Caco-2 (cell line): ENCODE results near the gene GLI2. TPM values are rescaled to one million over a fixed set of nuclear protein-coding genes. Genes with fewer than 3 reads are reported as not detected.

Experiments
- BruUV-seq: library from RNA; stranded (reverse); fragments of 400-500 nt; replicated peaks from 2 replicates; lab custom pipeline; 2021; lab: Mats Ljungman, UMichigan
- CTCF ChIA-PET: fragments of 300-600 bp; sonication (Branson Sonifier 250); formaldehyde crosslinking; loops from one replicate; lab custom pipeline; 2022; ENCODE audit warnings: antibody characterized with exemption; lab: Charles Lee
- POLR2A ChIA-PET: fragments of 300-600 bp; sonication (Branson Sonifier 250); formaldehyde crosslinking; loops from one replicate; lab custom pipeline; 2022; ENCODE audit warnings: antibody characterized with exemption; lab: Charles Lee
- DNase-seq, 2 experiments: peaks; one replicate each; pipeline versions ENCODE4 v3.0.0 to v3.0.0-alpha.2; 2020 to 2022
- H3K27me3 ChIP-seq: replicated peaks from 2 replicates; pipeline ENCODE4 v1.6.0; 2011; ENCODE audit warnings: low read length; ENCODE audit not compliant: control insufficient read depth, insufficient read depth
- H3K36me3 ChIP-seq: 2 replicates; pipeline ENCODE4 v1.5.1; 2011; ENCODE audit warnings: low read length; ENCODE audit not compliant: control insufficient read depth, insufficient read depth
- H3K4me1 ChIP-seq: fragments of 250-450 bp; sonication (Bioruptor Pico); 2 replicates; pipeline ENCODE4 v1.5.1; 2020; ENCODE audit warnings: mild to moderate bottlenecking
- H3K4me3 ChIP-seq: 2 replicates; pipeline ENCODE4 v1.5.1; 2011; ENCODE audit warnings: low read depth, mild to moderate bottlenecking, control low read depth, low read length
- H3K9me3 ChIP-seq: fragments of 250-450 bp; sonication (Bioruptor Pico); 2 replicates; pipeline ENCODE4 v1.5.1; 2020; ENCODE audit warnings: mild to moderate bottlenecking, moderate library complexity
- H3K27ac Mint-ChIP-seq: one replicate; pipeline ENCODE4 v1.8.0; 2022; ENCODE audit warnings: mixed read lengths; ENCODE audit not compliant: unreplicated experiment
- H3K27me3 Mint-ChIP-seq: one replicate; pipeline ENCODE4 v1.8.0; 2022; ENCODE audit warnings: mixed read lengths; ENCODE audit not compliant: insufficient read depth, unreplicated experiment
- H3K36me3 Mint-ChIP-seq: one replicate; pipeline ENCODE4 v1.8.0; 2022; ENCODE audit warnings: mild to moderate bottlenecking, mixed read lengths; ENCODE audit not compliant: insufficient read depth, unreplicated experiment
- H3K4me1 Mint-ChIP-seq: one replicate; pipeline ENCODE4 v1.8.0; 2022; ENCODE audit warnings: low read depth, mixed read lengths; ENCODE audit not compliant: unreplicated experiment
- H3K4me3 Mint-ChIP-seq: one replicate; pipeline ENCODE4 v1.8.0; 2022; ENCODE audit warnings: mild to moderate bottlenecking, moderate library complexity, mixed read lengths; ENCODE audit not compliant: unreplicated experiment
- H3K9me3 Mint-ChIP-seq: one replicate; pipeline ENCODE4 v1.8.0; 2022; ENCODE audit warnings: mixed read lengths; ENCODE audit not compliant: unreplicated experiment
- CTCF ChIP-seq, 2 experiments: fragments of 200-600 bp in 1 of 2; IDR thresholded peaks; 1 replicate in 1 of 2; 2 replicates in 1 of 2; pipeline versions ENCODE4 v1.5.1 to v1.8.0; 2011 to 2022; ENCODE audit warnings: antibody characterized with exemption in 1 of 2, control low read depth in 1 of 2, inconsistent platforms in 1 of 2, low read depth in 1 of 2, low read length in 1 of 2, mild to moderate bottlenecking in 1 of 2, moderate library complexity in 1 of 2; ENCODE audit not compliant: insufficient read depth in 1 of 2, severe bottlenecking in 1 of 2, unreplicated experiment in 1 of 2
- intact Hi-C: fragments of 100-400 bp; cut with micrococcal nuclease; formaldehyde crosslinking; loops from one replicate; pipeline ENCODE4 v1.10.0; 2022; ENCODE audit not compliant: unreplicated experiment
- total RNA-seq: library from RNA; stranded (reverse); gene quantifications from 2 replicates; pipeline ENCODE4 v1.2.3, GENCODE V29; 2022

Gene GLI2
- total RNA-seq, 1 experiment from 2014 or later = 0.70 TPM

DNA sequence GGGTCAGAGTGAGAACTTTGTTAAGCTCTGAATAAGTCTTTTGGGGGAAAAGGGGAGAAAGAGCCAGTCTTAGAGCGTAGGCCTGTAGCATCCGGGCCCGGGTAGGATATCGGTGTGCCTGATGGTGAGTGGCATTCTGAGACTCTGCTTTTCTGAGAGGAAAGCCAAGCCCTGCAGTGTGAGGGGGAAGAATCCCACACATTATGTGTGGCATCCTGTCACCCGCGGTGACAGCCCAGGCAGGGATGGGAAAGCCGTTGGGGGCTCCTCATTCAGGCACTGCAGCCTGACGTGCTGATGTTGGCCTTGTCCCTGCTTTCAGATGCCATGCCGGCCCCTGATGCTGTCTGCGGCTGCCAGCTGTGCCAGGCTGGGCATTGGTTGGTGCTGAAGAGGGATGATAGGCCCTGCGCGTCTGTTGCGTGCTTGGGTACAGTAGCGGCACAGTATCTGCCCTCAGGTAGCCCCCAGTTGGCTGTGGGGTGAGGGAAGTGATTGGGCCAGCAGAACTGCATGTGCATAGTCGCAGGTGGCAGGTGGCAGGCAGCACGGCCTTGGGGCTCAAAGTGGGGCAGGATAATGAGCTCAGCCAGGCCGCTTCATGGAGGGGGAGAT lies 37.6 kb downstream of the GLI2 start:
- ChIA-PET CTCF (no interaction called here), POLR2A (interaction anchor here (0.7 kb wide), 1 partner anchor 1403 kb away, joined by 3 read pairs; no protein-coding TSS in a partner anchor)
- Mint-ChIP-seq H3K4me1 (no peaks in the 10 kb centered on the region), H3K4me3 (no peak overlapping the region), H3K9me3 (no peaks in the 10 kb centered on the region), H3K36me3 (no peaks in the 10 kb centered on the region), H3K27me3 (no peaks in the 10 kb centered on the region), H3K27ac (no peak overlapping the region)
- BruUV-seq = no TSS peak
- Histone ChIP-seq H3K9me3 (no peaks in the 10 kb centered on the region), H3K4me3 (no peak overlapping the region), H3K27me3 (no peaks in the 10 kb centered on the region), H3K4me1 (no peaks in the 10 kb centered on the region), H3K36me3 (no peaks in the 10 kb centered on the region)
- TF ChIP-seq CTCF (IDR thresholded peaks at IDR 0.05; ENCODE audit: insufficient read depth in 1 of 2, low read depth in 1 of 2, low read length in 1 of 2, severe bottlenecking in 1 of 2, unreplicated experiment in 1 of 2) = no peak
- intact Hi-C loops = no loop called here
- DNase-seq = no peak

GRCh38 chr2:120774557-120775160 lies 39.0 kb downstream of the GLI2 start:
- Mint-ChIP-seq H3K9me3 (no peaks in the 10 kb centered on the region), H3K27ac (no peak overlapping the region), H3K36me3 (no peaks in the 10 kb centered on the region), H3K4me1 (peaks cover 2% of the 10 kb centered on the region), H3K4me3 (no peak overlapping the region), H3K27me3 (no peaks in the 10 kb centered on the region)
- Histone ChIP-seq H3K36me3 (no peaks in the 10 kb centered on the region), H3K27me3 (no peaks in the 10 kb centered on the region), H3K4me3 (no peak overlapping the region), H3K4me1 (no peaks in the 10 kb centered on the region), H3K9me3 (no peaks in the 10 kb centered on the region)
- TF ChIP-seq CTCF (IDR thresholded peaks at IDR 0.05; ENCODE audit: insufficient read depth in 1 of 2, low read depth in 1 of 2, low read length in 1 of 2, severe bottlenecking in 1 of 2, unreplicated experiment in 1 of 2) = no peak
- intact Hi-C loops = no loop called here
- DNase-seq = no peak
- BruUV-seq = no TSS peak
- ChIA-PET CTCF (no interaction called here), POLR2A (no interaction called here)

- TF ChIP-seq CTCF (IDR thresholded peaks at IDR 0.05; ENCODE audit: insufficient read depth in 1 of 2, low read depth in 1 of 2, low read length in 1 of 2, severe bottlenecking in 1 of 2, unreplicated experiment in 1 of 2) = no peak
- no peaks in the 10 kb centered on the region for H3K9me3 ChIP-seq
- H3K36me3 ChIP-seq = no peaks in the 10 kb centered on the region
- no peaks in the 10 kb centered on the region for H3K36me3 Mint-ChIP-seq
- intact Hi-C loops = no loop called here
- H3K27me3 Mint-ChIP-seq = no peaks in the 10 kb centered on the region
- no peak overlapping the region for H3K4me3 ChIP-seq
- BruUV-seq = no TSS peak
- H3K27ac Mint-ChIP-seq = no peak overlapping the region
- H3K27me3 ChIP-seq = no peaks in the 10 kb centered on the region
- no peaks in the 10 kb centered on the region; the same call in 1 of the 2 replicates for H3K4me1 ChIP-seq
- no peak overlapping the region for H3K4me3 Mint-ChIP-seq
- DNase-seq = no peak
- CTCF ChIA-PET = no interaction called here
- H3K4me1 Mint-ChIP-seq = peaks cover 7% of the 10 kb centered on the region
- POLR2A ChIA-PET = no interaction called here
- no peaks in the 10 kb centered on the region for H3K9me3 Mint-ChIP-seq
Observed at GRCh38 chr2:120775194-120775593, 39.5 kb downstream of the GLI2 start.
